Measurements from ENCODE around the gene MRPL2. TPM values are rescaled to one million over a fixed set of nuclear protein-coding genes. Genes with fewer than 3 reads are reported as not detected.
"Not testable (repeated sequence)": the region's sequence is repeated elsewhere in the genome, so short reads cannot be mapped to it uniquely, and the experiment has no call there.

Gene MRPL2
- total RNA-seq, 1 donor = 20.6 TPM

DNA sequence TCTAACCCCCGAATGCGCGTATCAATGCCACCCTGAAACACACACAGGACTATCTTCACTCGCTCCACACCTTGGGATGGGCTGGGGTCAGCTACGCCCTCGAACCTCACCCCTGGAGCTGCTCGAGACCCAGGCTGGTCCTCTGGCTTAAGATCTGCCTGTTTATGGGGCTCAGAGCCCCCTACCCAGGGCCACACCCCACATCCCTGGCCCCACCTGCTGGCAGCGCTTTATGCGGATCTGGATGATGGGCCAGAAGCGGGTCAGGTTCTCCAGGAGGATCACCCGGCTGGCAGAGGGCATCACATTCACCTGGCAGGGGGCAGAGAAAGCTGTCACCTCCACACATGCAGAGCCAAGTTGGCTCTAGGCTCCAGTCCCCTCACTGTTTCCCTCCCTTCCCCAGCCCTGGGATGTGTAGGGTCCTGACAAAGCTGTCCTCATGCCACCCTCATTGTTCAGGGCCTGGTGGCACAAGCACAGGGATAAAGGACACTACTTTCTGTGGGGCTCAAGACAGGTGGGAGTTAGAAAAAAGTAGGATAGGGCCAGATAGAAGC lies 13.8 kb downstream of the MRPL2 start:
- H3K27ac ChIP-seq (ENCODE audit: low read depth, low read length) = no peak overlapping the region
- H3K9me3 ChIP-seq (ENCODE audit: low read depth, low read length) = no peaks in the 10 kb centered on the region
- TF ChIP-seq, protein P1, sequence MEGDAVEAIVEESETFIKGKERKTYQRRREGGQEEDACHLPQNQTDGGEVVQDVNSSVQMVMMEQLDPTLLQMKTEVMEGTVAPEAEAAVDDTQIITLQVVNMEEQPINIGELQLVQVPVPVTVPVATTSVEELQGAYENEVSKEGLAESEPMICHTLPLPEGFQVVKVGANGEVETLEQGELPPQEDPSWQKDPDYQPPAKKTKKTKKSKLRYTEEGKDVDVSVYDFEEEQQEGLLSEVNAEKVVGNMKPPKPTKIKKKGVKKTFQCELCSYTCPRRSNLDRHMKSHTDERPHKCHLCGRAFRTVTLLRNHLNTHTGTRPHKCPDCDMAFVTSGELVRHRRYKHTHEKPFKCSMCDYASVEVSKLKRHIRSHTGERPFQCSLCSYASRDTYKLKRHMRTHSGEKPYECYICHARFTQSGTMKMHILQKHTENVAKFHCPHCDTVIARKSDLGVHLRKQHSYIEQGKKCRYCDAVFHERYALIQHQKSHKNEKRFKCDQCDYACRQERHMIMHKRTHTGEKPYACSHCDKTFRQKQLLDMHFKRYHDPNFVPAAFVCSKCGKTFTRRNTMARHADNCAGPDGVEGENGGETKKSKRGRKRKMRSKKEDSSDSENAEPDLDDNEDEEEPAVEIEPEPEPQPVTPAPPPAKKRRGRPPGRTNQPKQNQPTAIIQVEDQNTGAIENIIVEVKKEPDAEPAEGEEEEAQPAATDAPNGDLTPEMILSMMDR (IDR thresholded peaks at IDR 0.05; ENCODE audit: extremely low read depth, low read depth, low read length) = no peak
- no peaks in the 10 kb centered on the region for H4K20me1 ChIP-seq (ENCODE audit: insufficient read depth, low read length)
- no peak overlapping the region for H3K4me2 ChIP-seq (ENCODE audit: insufficient read depth, low read length)
- peaks cover 77% of the 10 kb centered on the region for H3K36me3 ChIP-seq (ENCODE audit: insufficient read depth, low read length)
- no peak overlapping the region for H2AFZ ChIP-seq (ENCODE audit: low read length)
- H3K79me2 ChIP-seq (ENCODE audit: insufficient read depth, low read length) = peaks cover 5% of the 10 kb centered on the region
- H3K4me3 ChIP-seq (ENCODE audit: insufficient read depth, low read length) = no peak overlapping the region
- no peaks in the 10 kb centered on the region for H3K27me3 ChIP-seq (ENCODE audit: insufficient read depth, low read length)
- H3K4me1 ChIP-seq (ENCODE audit: insufficient read depth, low read length) = no peaks in the 10 kb centered on the region
- no peak for DNase-seq (ENCODE audit: insufficient read length, low spot score, missing footprints)

DNA sequence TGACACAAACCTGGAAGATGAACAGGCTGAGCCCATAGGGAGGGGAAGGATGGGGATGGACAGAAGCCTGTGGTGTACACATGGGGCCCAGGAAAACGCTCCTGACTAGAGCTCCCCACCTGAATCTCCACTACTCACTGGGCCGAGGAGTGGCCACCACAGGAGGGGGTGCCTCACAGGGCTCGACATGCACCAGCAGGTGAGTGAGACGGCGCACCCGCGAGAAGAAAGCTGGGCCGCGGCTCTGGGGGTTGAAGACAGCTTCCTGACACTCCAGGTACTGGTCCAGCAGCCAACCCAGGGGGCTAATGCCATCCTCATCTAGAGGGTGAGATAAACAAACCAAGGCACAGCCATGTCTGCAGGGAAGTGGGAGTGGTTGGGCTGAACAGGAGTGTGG lies 15.9 kb downstream of the MRPL2 start:
- Histone ChIP-seq H3K4me3 (ENCODE audit: insufficient read depth, low read length) (no peak overlapping the region), H3K27me3 (ENCODE audit: insufficient read depth, low read length) (no peaks in the 10 kb centered on the region), H3K4me1 (ENCODE audit: insufficient read depth, low read length) (no peaks in the 10 kb centered on the region), H3K27ac (ENCODE audit: low read depth, low read length) (no peak overlapping the region), H3K9me3 (ENCODE audit: low read depth, low read length) (no peaks in the 10 kb centered on the region), H3K4me2 (ENCODE audit: insufficient read depth, low read length) (no peak overlapping the region), H3K36me3 (ENCODE audit: insufficient read depth, low read length) (peaks cover 74% of the 10 kb centered on the region), H4K20me1 (ENCODE audit: insufficient read depth, low read length) (no peaks in the 10 kb centered on the region), H2AFZ (ENCODE audit: low read length) (no peak overlapping the region), H3K79me2 (ENCODE audit: insufficient read depth, low read length) (no peaks in the 10 kb centered on the region)
- DNase-seq (ENCODE audit: insufficient read length, low spot score, missing footprints) = no peak
- TF ChIP-seq, protein P1 (IDR thresholded peaks at IDR 0.05; ENCODE audit: extremely low read depth, low read depth, low read length) = no peak

DNA sequence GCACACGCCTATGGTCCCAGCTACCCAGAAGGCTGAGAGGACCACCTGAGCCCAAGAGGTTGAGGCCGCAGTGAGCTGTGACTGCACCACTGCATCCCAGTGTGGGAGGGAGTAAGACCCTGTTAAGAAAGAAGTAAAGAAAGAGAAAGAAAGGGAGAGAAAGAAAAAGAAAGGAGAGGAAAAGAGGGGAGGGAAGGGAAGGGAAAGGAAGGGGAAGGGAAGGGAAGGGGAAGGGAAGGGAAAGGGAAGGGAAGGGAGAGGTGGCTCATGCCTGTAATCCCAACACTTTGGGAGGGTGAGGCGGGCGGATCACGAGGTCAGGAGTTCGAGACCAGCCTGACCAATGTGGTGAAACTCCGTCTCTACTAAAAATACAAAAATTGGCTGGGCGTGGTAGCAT lies 17.8 kb downstream of the MRPL2 start:
- not testable (repeated sequence) for H3K79me2 ChIP-seq (ENCODE audit: insufficient read depth, low read length); DNase-seq (ENCODE audit: insufficient read length, low spot score, missing footprints); H2AFZ ChIP-seq (ENCODE audit: low read length); H3K4me1 ChIP-seq (ENCODE audit: insufficient read depth, low read length); H3K27me3 ChIP-seq (ENCODE audit: insufficient read depth, low read length); H3K27ac ChIP-seq (ENCODE audit: low read depth, low read length); H3K4me2 ChIP-seq (ENCODE audit: insufficient read depth, low read length); H3K9me3 ChIP-seq (ENCODE audit: low read depth, low read length); H3K4me3 ChIP-seq (ENCODE audit: insufficient read depth, low read length); H4K20me1 ChIP-seq (ENCODE audit: insufficient read depth, low read length)
- H3K36me3 ChIP-seq (ENCODE audit: insufficient read depth, low read length) = peaks cover 74% of the 10 kb centered on the region

DNA sequence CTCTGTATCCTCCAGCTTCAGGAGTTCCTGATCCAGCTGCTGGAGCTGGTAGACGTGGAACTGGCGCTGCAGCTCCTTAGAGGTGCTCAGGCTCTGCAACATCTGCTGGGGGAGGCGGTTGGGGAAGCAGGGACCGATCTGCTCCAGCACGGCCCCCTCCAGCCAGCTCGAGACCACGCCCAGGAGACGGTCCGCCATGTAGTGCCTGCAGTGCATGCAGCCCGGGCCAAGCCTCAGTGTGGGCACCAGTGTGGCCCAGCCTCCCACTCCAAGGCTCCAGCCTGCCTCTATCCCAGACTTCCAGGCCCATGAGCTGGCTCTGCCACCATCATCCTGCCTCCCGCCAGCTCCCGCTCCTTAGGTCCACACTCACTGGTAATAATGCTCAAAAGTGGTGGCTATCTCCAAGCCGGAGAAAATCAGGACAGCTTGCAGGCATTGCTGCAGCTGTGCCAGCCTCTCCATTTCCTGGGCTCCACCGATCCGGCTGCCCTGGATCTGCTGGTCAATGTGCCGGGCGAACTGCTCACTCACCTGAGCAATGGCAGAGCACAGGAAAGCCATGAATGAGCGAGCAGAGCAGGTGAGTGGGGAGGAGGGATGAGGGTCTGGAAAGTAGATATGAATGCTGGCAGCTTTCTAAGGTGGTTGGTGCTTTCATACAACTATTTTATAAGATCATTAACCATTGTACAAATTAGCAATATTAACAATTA lies 18.5 kb downstream of the MRPL2 start:
- no peak overlapping the region for H3K4me2 ChIP-seq (ENCODE audit: insufficient read depth, low read length)
- H3K27ac ChIP-seq (ENCODE audit: low read depth, low read length) = no peak overlapping the region
- no peaks in the 10 kb centered on the region for H4K20me1 ChIP-seq (ENCODE audit: insufficient read depth, low read length)
- H3K27me3 ChIP-seq (ENCODE audit: insufficient read depth, low read length) = no peaks in the 10 kb centered on the region
- H3K36me3 ChIP-seq (ENCODE audit: insufficient read depth, low read length) = peaks cover 70% of the 10 kb centered on the region
- TF ChIP-seq, protein P1 (IDR thresholded peaks at IDR 0.05; ENCODE audit: extremely low read depth, low read depth, low read length) = no peak
- H3K4me1 ChIP-seq (ENCODE audit: insufficient read depth, low read length) = no peaks in the 10 kb centered on the region
- H3K4me3 ChIP-seq (ENCODE audit: insufficient read depth, low read length) = no peak overlapping the region
- H2AFZ ChIP-seq (ENCODE audit: low read length) = no peak overlapping the region
- no peaks in the 10 kb centered on the region for H3K9me3 ChIP-seq (ENCODE audit: low read depth, low read length)
- no peaks in the 10 kb centered on the region for H3K79me2 ChIP-seq (ENCODE audit: insufficient read depth, low read length)
- peak; percentile 88 for DNase-seq (ENCODE audit: insufficient read length, low spot score, missing footprints)

Measured in osteoblast (primary cell).